PC-3 (cell line): ENCODE data around the gene MVK. TPM values are rescaled to one million over a fixed set of nuclear protein-coding genes. Genes with fewer than 3 reads are reported as not detected.

ENCODE experiments used
- ATAC-seq: fragments of 200-7000 bp; cut with Tn5 transposase; 2 replicates; pipeline ENCODE4 v1.9.1; 2020; ENCODE audit warnings: mild to moderate bottlenecking, moderate library complexity
- BruUV-seq: library from RNA; stranded (reverse); fragments of 400-500 nt; replicated peaks from 2 replicates; lab custom pipeline; 2021; lab: Mats Ljungman, UMichigan
- CTCF ChIA-PET: fragments of 300-600 bp; sonication (Branson Sonifier 250); formaldehyde crosslinking; loops from one replicate; lab custom pipeline; 2022; ENCODE audit warnings: antibody characterized with exemption; lab: Charles Lee
- POLR2A ChIA-PET: fragments of 300-600 bp; sonication (Branson Sonifier 250); formaldehyde crosslinking; loops from one replicate; lab custom pipeline; 2022; ENCODE audit warnings: antibody characterized with exemption; ENCODE audit not compliant: unreplicated experiment; lab: Charles Lee
- DNase-seq: peaks from one replicate; pipeline ENCODE4 v3.0.0-alpha.2; 2015
- H2AFZ ChIP-seq: fragments of 300-600 bp; sonication (generic); 2 replicates; pipeline ENCODE4 v1.6.0; 2016; ENCODE audit warnings: antibody characterized with exemption, low read length
- H3F3A ChIP-seq: fragments of 300-600 bp; sonication (generic); one replicate; pipeline ENCODE4 v1.6.0; 2017; ENCODE audit warnings: antibody characterized with exemption, low read length, control low read depth, mild to moderate bottlenecking; ENCODE audit not compliant: unreplicated experiment
- H3K27ac ChIP-seq: fragments of 300-600 bp; sonication (generic); 2 replicates; pipeline ENCODE4 v1.5.1; 2016; ENCODE audit warnings: mild to moderate bottlenecking, low read length
- H3K27me3 ChIP-seq: fragments of 300-600 bp; sonication (generic); 2 replicates; pipeline ENCODE4 v1.6.1; 2016; ENCODE audit warnings: low read length, mixed read lengths
- H3K36me3 ChIP-seq: fragments of 300-600 bp; sonication (generic); 2 replicates; pipeline ENCODE4 v1.6.1; 2016; ENCODE audit warnings: low read depth, mixed run types, low read length, mixed read lengths
- H3K4me1 ChIP-seq: fragments of 300-600 bp; sonication (generic); 2 replicates; pipeline ENCODE4 v1.5.1; 2016; ENCODE audit warnings: low read length; ENCODE audit not compliant: insufficient read depth
- H3K4me2 ChIP-seq: fragments of 300-600 bp; sonication (generic); 2 replicates; pipeline ENCODE4 v1.6.0; 2016; ENCODE audit warnings: low read length
- H3K4me3 ChIP-seq: fragments of 300-600 bp; sonication (generic); 2 replicates; pipeline ENCODE4 v1.5.1; 2016; ENCODE audit warnings: mild to moderate bottlenecking, low read length, mixed read lengths
- H3K79me2 ChIP-seq: fragments of 300-600 bp; sonication (generic); 2 replicates; pipeline ENCODE4 v1.6.1; 2017; ENCODE audit warnings: low read length, mixed read lengths
- H3K9ac ChIP-seq: fragments of 300-600 bp; sonication (generic); 2 replicates; pipeline ENCODE4 v1.6.0; 2016; ENCODE audit warnings: mild to moderate bottlenecking, low read length
- H3K9me2 ChIP-seq: fragments of 300-600 bp; sonication (generic); replicated peaks from 2 replicates; pipeline ENCODE4 v1.6.1; 2016; ENCODE audit warnings: mixed run types, low read length, mixed read lengths
- H3K9me3 ChIP-seq: fragments of 300-600 bp; sonication (generic); 2 replicates; pipeline ENCODE4 v1.6.1; 2016; ENCODE audit warnings: low read length, mixed read lengths
- H4K20me1 ChIP-seq: fragments of 300-600 bp; sonication (generic); 2 replicates; pipeline ENCODE4 v1.6.1; 2016; ENCODE audit warnings: low read length, mixed read lengths
- EZH2 ChIP-seq: fragments of 300-600 bp; sonication (generic); IDR thresholded peaks from one replicate; pipeline ENCODE4 v1.6.1; 2017; ENCODE audit warnings: antibody characterized with exemption, mild to moderate bottlenecking, low read length; ENCODE audit not compliant: unreplicated experiment
- EZH2phosphoT487 ChIP-seq: fragments of 300-600 bp; sonication (generic); IDR thresholded peaks from 2 replicates; pipeline ENCODE4 v1.6.1; 2018; ENCODE audit warnings: mild to moderate bottlenecking, antibody characterized with exemption, low read length, borderline replicate concordance
- intact Hi-C: fragments of 100-400 bp; cut with micrococcal nuclease; formaldehyde crosslinking; loops from 2 replicates; pipeline ENCODE4 v1.9.0; 2023
- total RNA-seq: library from RNA; depleted of rRNA; stranded (reverse); fragments of >200 nt; gene quantifications from 2 replicates; pipeline ENCODE4 v1.2.3, GENCODE V29; 2014
- TF ChIP-seq, protein P1 (sequence below): fragments of 300-600 bp; sonication (generic); conservative IDR thresholded peaks from 2 replicates; pipeline ENCODE4 v1.5.1; 2017; ENCODE audit warnings: antibody characterized with exemption, low read depth, mild to moderate bottlenecking, low read length

Gene MVK
- total RNA-seq, 1 experiment from 2014 or later = 47.8 TPM

DNA sequence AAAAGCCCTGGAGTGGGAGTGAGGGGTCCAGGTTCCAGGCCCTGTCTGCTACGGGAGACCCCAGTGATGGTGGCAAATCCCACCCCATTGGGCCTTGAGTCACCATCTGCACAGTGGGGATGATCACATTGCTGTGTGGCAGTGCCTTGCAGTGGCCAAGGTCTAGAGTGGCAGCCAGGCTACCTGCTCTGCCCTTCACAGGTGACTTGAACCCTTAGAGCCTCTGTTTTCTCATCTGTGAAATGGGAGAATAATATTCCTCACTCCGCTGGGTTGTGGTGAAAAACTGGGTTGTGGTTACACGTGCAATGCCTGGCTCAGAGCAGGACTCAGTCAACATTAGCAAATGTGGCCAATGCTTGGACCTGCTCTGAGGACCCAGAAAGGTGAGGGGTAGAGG is 58.2 kb downstream of the MVK start:
- no peak overlapping the region for H2AFZ ChIP-seq
- H3K27ac ChIP-seq = no peak overlapping the region
- ChIA-PET POLR2A (no interaction called here), CTCF (no interaction called here)
- peaks cover 13% of the 10 kb centered on the region; the same call in 1 of the 2 replicates for H3K27me3 ChIP-seq
- TF ChIP-seq, protein P1, sequence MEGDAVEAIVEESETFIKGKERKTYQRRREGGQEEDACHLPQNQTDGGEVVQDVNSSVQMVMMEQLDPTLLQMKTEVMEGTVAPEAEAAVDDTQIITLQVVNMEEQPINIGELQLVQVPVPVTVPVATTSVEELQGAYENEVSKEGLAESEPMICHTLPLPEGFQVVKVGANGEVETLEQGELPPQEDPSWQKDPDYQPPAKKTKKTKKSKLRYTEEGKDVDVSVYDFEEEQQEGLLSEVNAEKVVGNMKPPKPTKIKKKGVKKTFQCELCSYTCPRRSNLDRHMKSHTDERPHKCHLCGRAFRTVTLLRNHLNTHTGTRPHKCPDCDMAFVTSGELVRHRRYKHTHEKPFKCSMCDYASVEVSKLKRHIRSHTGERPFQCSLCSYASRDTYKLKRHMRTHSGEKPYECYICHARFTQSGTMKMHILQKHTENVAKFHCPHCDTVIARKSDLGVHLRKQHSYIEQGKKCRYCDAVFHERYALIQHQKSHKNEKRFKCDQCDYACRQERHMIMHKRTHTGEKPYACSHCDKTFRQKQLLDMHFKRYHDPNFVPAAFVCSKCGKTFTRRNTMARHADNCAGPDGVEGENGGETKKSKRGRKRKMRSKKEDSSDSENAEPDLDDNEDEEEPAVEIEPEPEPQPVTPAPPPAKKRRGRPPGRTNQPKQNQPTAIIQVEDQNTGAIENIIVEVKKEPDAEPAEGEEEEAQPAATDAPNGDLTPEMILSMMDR = no peak
- TF ChIP-seq EZH2 (no peak), EZH2phosphoT487 (no peak)
- intact Hi-C loops = no loop called here
- H3K4me1 ChIP-seq = no peaks in the 10 kb centered on the region
- no peak overlapping the region for H3K9ac ChIP-seq
- no peaks in the 10 kb centered on the region for H3K9me3 ChIP-seq
- no peak overlapping the region for H3K4me3 ChIP-seq
- no peaks in the 10 kb centered on the region for H3F3A ChIP-seq
- no peaks in the 10 kb centered on the region for H4K20me1 ChIP-seq
- H3K79me2 ChIP-seq = no peaks in the 10 kb centered on the region
- DNase-seq (no peak), ATAC-seq (no peak)
- H3K36me3 ChIP-seq = no peaks in the 10 kb centered on the region
- no TSS peak for BruUV-seq
- no peak overlapping the region for H3K4me2 ChIP-seq
- H3K9me2 ChIP-seq = no peaks in the 10 kb centered on the region

DNA sequence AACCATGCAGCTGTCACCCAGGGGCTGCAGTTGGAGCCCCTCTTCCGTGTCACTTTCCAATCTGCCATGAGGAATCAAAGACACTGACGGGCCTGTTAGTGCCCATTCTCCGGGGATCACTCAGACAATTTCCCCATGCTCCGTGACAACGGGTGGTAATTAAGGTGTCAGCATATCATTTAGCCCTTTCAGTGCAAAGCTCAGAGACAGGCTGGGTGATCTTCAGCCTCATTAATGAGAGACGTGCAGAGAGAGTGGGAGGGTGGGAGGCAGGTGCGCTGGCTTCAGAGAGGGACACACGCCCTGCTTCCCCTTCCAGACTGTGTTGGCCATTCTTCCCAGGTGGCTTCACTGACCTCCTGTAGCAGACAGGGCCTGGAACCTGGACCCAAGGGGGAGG is 58.7 kb downstream of the MVK start:
- Histone ChIP-seq H3K4me1 (no peaks in the 10 kb centered on the region), H3K36me3 (no peaks in the 10 kb centered on the region), H3K79me2 (no peaks in the 10 kb centered on the region), H4K20me1 (no peaks in the 10 kb centered on the region), H3K27me3 (peaks cover 13% of the 10 kb centered on the region; the same call in 1 of the 2 replicates), H3F3A (no peaks in the 10 kb centered on the region), H3K9me3 (no peaks in the 10 kb centered on the region), H3K9ac (no peak overlapping the region), H3K9me2 (no peaks in the 10 kb centered on the region), H3K27ac (no peak overlapping the region), H3K4me2 (no peak overlapping the region), H3K4me3 (no peak overlapping the region), H2AFZ (no peak overlapping the region)
- intact Hi-C loops = no loop called here
- BruUV-seq = no TSS peak
- ChIA-PET CTCF (no interaction called here), POLR2A (no interaction called here)
- DNase-seq (no peak), ATAC-seq (no peak)
- TF ChIP-seq, protein P1 = no peak
- no peak for TF ChIP-seq EZH2phosphoT487
- TF ChIP-seq EZH2 = no peak

DNA sequence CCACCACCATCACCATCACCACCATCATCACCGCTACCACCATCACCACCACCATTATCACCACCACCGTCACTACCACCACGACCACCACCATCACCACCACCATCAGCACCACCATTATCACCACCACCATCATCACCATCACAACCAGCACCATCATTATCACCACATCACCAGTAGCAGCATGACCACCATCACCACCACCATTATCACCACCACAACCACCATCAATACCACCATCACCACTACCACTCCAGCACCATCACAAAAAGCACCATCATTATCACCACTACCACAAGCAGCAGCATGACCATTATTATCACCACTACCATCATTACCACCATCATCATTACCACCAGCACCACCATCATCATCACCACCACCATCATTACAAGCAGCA is 62.1 kb downstream of the MVK start:
- H2AFZ ChIP-seq = no peak overlapping the region
- no peaks in the 10 kb centered on the region for H3K79me2 ChIP-seq
- intact Hi-C loops = no loop called here
- BruUV-seq = no TSS peak
- no peaks in the 10 kb centered on the region for H3K36me3 ChIP-seq
- DNase-seq (no peak), ATAC-seq (no peak)
- CTCF ChIA-PET = no interaction called here
- H3K4me1 ChIP-seq = no peaks in the 10 kb centered on the region
- no peak overlapping the region for H3K9ac ChIP-seq
- H3K9me2 ChIP-seq = no peaks in the 10 kb centered on the region
- no peaks in the 10 kb centered on the region for H3K27me3 ChIP-seq
- no peak for TF ChIP-seq EZH2
- no peak overlapping the region for H3K4me3 ChIP-seq
- POLR2A ChIA-PET = no interaction called here
- H3K9me3 ChIP-seq = no peaks in the 10 kb centered on the region
- no peak overlapping the region for H3K27ac ChIP-seq
- H4K20me1 ChIP-seq = no peaks in the 10 kb centered on the region
- no peak overlapping the region for H3K4me2 ChIP-seq
- H3F3A ChIP-seq = no peaks in the 10 kb centered on the region
